DND-41 (cell line): ENCODE measurements around the gene LRRC25.

ENCODE experiments used
- ATAC-seq: fragments of 200-7000 bp; cut with Tn5 transposase; 3 replicates; pipeline ENCODE4 v1.9.1; 2021; ENCODE audit warnings: low read depth; ENCODE audit not compliant: insufficient read depth
- DNase-seq: peaks from one replicate; pipeline ENCODE4 v3.0.0-alpha.2; 2020
- H2AFZ ChIP-seq: 2 replicates; pipeline ENCODE4 v1.6.0; 2012; ENCODE audit warnings: low read depth, low read length
- H3K27ac ChIP-seq: 2 replicates; pipeline ENCODE4 v1.5.1; 2012; ENCODE audit warnings: low read length, inconsistent platforms
- H3K27me3 ChIP-seq: fragments of 200-600 bp; sonication (generic); 2 replicates; pipeline ENCODE4 v1.6.0; 2012; ENCODE audit warnings: low read length, mild to moderate bottlenecking, inconsistent platforms; ENCODE audit not compliant: insufficient read depth, poor library complexity
- H3K36me3 ChIP-seq: 2 replicates; pipeline ENCODE4 v1.5.1; 2012; ENCODE audit warnings: low read length, inconsistent platforms; ENCODE audit not compliant: insufficient read depth
- H3K4me1 ChIP-seq: 2 replicates; pipeline ENCODE4 v1.5.1; 2012; ENCODE audit warnings: mild to moderate bottlenecking, low read length; ENCODE audit not compliant: insufficient read depth
- H3K4me2 ChIP-seq: 2 replicates; pipeline ENCODE4 v1.6.0; 2012; ENCODE audit warnings: mild to moderate bottlenecking, moderate library complexity, low read length, inconsistent platforms; ENCODE audit not compliant: insufficient read depth
- H3K4me3 ChIP-seq, 2 experiments: fragments of 200-600 bp in 1 of 2; shearing (Covaris generic) in 1 of 2; 2 replicates each; pipeline ENCODE4 v1.5.1; 2012 to 2016; ENCODE audit warnings: inconsistent platforms in 2 of 2, low read length in 2 of 2, mild to moderate bottlenecking in 2 of 2, low read depth in 1 of 2, moderate library complexity in 1 of 2
- H3K79me2 ChIP-seq: 2 replicates; pipeline ENCODE4 v1.6.0; 2012; ENCODE audit warnings: low read length, inconsistent platforms; ENCODE audit not compliant: insufficient read depth
- H3K9ac ChIP-seq: 2 replicates; pipeline ENCODE4 v1.6.0; 2012; ENCODE audit warnings: low read depth, mild to moderate bottlenecking, inconsistent platforms, low read length, moderate library complexity
- H3K9me3 ChIP-seq: 2 replicates; pipeline ENCODE4 v1.5.1; 2012; ENCODE audit warnings: low read length, moderate library complexity, mild to moderate bottlenecking, inconsistent platforms; ENCODE audit not compliant: insufficient read depth, severe bottlenecking
- H4K20me1 ChIP-seq: 2 replicates; pipeline ENCODE4 v1.6.0; 2012; ENCODE audit warnings: low read length; ENCODE audit not compliant: insufficient read depth
- EZH2 ChIP-seq: IDR thresholded peaks from 3 replicates; pipeline ENCODE4 v1.6.1; 2012; ENCODE audit warnings: borderline replicate concordance, low read depth, mild to moderate bottlenecking, moderate library complexity, low read length, inconsistent platforms; ENCODE audit not compliant: severe bottlenecking
- TF ChIP-seq, protein P1 (sequence below): IDR thresholded peaks from 2 replicates; pipeline ENCODE4 v1.5.1; 2012; ENCODE audit warnings: borderline replicate concordance, low read length, moderate library complexity, mild to moderate bottlenecking; ENCODE audit not compliant: poor library complexity, severe bottlenecking; ENCODE audit errors: extremely low read depth

LRRC25 gene

DNA sequence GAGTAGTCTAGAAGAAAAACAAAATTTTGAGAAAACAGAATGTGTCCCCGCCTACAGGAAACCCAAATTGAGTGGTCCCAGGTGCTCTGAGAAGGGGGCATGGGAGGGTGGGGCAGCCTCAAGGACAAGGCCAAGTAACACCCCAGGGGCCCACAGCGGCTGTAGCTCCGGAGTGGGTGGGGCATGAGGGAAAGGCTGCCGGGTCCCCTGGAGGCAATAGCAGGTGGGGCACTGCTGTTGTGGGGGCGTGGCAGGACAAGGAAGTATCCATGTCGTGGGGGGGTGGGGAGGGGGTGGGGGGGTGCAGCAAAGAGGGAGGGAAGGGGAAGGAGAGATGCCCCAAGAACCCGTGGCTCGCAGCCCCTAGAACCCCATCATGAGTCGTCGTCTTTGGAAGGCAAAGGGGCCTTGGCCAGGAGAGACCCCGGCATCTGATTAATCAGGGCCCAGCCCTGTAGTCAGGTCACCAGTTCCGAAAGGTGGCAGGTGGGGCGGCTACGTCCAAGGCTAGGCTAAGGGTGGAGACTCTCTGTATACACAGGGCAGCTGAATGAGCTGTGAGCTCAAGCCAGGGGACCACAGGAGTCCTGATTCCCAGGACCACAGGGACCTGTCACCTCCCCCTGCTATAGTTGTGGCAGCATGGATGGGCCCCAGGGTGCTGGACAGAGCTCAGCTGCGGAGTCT is 48.0 kb upstream of the LRRC25 start:
- H4K20me1 ChIP-seq = peaks cover 32% of the 10 kb centered on the region; the same call in 1 of the 2 replicates
- no peak overlapping the region for H3K4me3 ChIP-seq
- no peak overlapping the region for H3K4me2 ChIP-seq
- DNase-seq (no peak), ATAC-seq (no peak)
- no peak overlapping the region for H3K9ac ChIP-seq
- H3K4me1 ChIP-seq = no peaks in the 10 kb centered on the region
- H3K27me3 ChIP-seq = no peaks in the 10 kb centered on the region
- H3K27ac ChIP-seq = no peak overlapping the region
- peaks cover 67% of the 10 kb centered on the region for H3K36me3 ChIP-seq
- H2AFZ ChIP-seq = no peak overlapping the region
- no peaks in the 10 kb centered on the region for H3K9me3 ChIP-seq
- TF ChIP-seq, protein P1, sequence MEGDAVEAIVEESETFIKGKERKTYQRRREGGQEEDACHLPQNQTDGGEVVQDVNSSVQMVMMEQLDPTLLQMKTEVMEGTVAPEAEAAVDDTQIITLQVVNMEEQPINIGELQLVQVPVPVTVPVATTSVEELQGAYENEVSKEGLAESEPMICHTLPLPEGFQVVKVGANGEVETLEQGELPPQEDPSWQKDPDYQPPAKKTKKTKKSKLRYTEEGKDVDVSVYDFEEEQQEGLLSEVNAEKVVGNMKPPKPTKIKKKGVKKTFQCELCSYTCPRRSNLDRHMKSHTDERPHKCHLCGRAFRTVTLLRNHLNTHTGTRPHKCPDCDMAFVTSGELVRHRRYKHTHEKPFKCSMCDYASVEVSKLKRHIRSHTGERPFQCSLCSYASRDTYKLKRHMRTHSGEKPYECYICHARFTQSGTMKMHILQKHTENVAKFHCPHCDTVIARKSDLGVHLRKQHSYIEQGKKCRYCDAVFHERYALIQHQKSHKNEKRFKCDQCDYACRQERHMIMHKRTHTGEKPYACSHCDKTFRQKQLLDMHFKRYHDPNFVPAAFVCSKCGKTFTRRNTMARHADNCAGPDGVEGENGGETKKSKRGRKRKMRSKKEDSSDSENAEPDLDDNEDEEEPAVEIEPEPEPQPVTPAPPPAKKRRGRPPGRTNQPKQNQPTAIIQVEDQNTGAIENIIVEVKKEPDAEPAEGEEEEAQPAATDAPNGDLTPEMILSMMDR = no peak
- TF ChIP-seq EZH2 = no peak
- H3K79me2 ChIP-seq = no peaks in the 10 kb centered on the region

DNA sequence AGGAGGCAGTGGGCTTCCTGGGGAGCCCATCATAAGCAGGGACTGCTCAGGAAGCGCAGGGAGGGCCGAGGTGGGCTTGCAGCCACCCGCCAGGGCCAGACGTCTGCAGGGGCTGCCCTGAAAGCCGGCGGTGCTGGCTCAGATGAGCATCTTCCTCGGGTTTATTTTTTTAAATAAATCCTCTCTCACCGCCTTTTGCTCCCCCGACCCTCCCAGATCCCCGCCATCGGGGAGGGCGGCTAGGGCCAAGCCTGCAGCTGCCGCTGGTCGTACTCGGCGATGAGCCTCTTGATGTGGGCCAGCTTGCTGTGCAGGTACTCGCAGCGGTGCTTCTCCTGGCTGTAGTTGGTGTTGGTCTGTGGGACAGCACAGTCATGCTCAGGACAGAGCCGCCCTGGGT is 47.1 kb upstream of the LRRC25 start:
- no peaks in the 10 kb centered on the region for H3K4me1 ChIP-seq
- peaks cover 59% of the 10 kb centered on the region for H3K36me3 ChIP-seq
- no peaks in the 10 kb centered on the region for H3K9me3 ChIP-seq
- no peak for TF ChIP-seq EZH2
- TF ChIP-seq, protein P1 = no peak
- H3K4me3 ChIP-seq = no peak overlapping the region
- no peaks in the 10 kb centered on the region for H3K79me2 ChIP-seq
- DNase-seq (no peak), ATAC-seq (no peak)
- no peak overlapping the region for H3K9ac ChIP-seq
- H3K27ac ChIP-seq = no peak overlapping the region
- H2AFZ ChIP-seq = no peak overlapping the region
- no peaks in the 10 kb centered on the region for H3K27me3 ChIP-seq
- peaks cover 26% of the 10 kb centered on the region; the same call in 1 of the 2 replicates for H4K20me1 ChIP-seq
- H3K4me2 ChIP-seq = no peak overlapping the region

DNA sequence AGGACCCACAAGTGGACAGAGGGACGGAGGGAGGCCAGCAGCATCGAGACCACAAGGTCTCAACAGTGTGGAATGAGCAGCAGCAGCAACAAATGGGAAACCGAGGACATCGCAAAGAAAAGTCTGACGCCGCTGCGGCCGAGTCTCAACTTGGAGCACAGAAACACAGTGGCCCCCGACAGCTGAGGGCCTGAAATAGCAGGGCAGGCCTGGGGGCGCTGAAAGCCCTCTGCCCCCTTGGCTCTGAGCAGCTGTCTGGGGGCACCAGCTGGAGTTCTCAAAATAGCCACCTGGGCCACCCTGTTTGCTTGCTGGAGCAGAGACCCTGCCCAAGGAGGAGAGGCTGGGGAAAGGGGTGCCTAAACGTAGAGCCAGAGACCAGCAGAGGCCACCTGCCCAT is 46.4 kb upstream of the LRRC25 start:
- H3K79me2 ChIP-seq = no peaks in the 10 kb centered on the region
- ATAC-seq (no peak), DNase-seq (no peak)
- H3K27ac ChIP-seq = no peak overlapping the region
- no peaks in the 10 kb centered on the region for H3K4me1 ChIP-seq
- peaks cover 52% of the 10 kb centered on the region for H3K36me3 ChIP-seq
- H3K9ac ChIP-seq = no peak overlapping the region
- H3K4me2 ChIP-seq = no peak overlapping the region
- no peak for TF ChIP-seq EZH2
- TF ChIP-seq, protein P1 = no peak
- H4K20me1 ChIP-seq = peaks cover 20% of the 10 kb centered on the region; the same call in 1 of the 2 replicates
- H3K27me3 ChIP-seq = no peaks in the 10 kb centered on the region
- no peak overlapping the region for H3K4me3 ChIP-seq
- H2AFZ ChIP-seq = no peak overlapping the region
- no peaks in the 10 kb centered on the region for H3K9me3 ChIP-seq

DNA sequence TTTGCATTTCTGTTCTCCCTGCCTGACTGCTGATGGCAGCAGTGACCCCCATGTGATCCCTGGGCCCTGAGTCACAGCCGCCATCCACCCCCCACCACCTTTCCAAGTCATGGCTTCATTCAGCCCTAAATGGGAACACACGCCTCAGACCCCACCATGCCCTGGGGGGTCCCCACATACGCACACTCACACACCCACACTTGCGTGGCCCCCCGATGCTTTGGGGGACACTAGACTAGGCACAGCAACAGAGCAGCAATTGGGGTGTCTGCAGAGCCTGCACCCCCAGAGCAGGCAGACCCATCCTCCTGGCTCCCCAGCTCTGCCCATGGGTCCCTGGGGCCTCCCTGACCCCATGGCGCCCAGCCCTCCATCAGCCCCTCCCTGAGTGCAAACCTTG is 46.0 kb upstream of the LRRC25 start:
- no peaks in the 10 kb centered on the region for H3K4me1 ChIP-seq
- peaks cover 20% of the 10 kb centered on the region; the same call in 1 of the 2 replicates for H4K20me1 ChIP-seq
- peaks cover 47% of the 10 kb centered on the region for H3K36me3 ChIP-seq
- no peak overlapping the region for H3K4me2 ChIP-seq
- H2AFZ ChIP-seq = no peak overlapping the region
- H3K9ac ChIP-seq = no peak overlapping the region
- no peaks in the 10 kb centered on the region for H3K79me2 ChIP-seq
- ATAC-seq (no peak), DNase-seq (no peak)
- H3K27ac ChIP-seq = no peak overlapping the region
- no peaks in the 10 kb centered on the region for H3K9me3 ChIP-seq
- H3K27me3 ChIP-seq = no peaks in the 10 kb centered on the region
- H3K4me3 ChIP-seq = no peak overlapping the region
- TF ChIP-seq, protein P1 = no peak
- TF ChIP-seq EZH2 = no peak
